Fibroblast of peridontal ligament (primary cell): ENCODE measurements around the gene PCDHB11.
"Not testable (repeated sequence)": the region's sequence is repeated elsewhere in the genome, so short reads cannot be mapped to it uniquely, and the experiment has no call there.

Experiments
- DNase-seq: peaks from one replicate; pipeline ENCODE4 v3.0.0-alpha.2; 2010; ENCODE audit errors: extremely low read depth

PCDHB11 gene

DNA sequence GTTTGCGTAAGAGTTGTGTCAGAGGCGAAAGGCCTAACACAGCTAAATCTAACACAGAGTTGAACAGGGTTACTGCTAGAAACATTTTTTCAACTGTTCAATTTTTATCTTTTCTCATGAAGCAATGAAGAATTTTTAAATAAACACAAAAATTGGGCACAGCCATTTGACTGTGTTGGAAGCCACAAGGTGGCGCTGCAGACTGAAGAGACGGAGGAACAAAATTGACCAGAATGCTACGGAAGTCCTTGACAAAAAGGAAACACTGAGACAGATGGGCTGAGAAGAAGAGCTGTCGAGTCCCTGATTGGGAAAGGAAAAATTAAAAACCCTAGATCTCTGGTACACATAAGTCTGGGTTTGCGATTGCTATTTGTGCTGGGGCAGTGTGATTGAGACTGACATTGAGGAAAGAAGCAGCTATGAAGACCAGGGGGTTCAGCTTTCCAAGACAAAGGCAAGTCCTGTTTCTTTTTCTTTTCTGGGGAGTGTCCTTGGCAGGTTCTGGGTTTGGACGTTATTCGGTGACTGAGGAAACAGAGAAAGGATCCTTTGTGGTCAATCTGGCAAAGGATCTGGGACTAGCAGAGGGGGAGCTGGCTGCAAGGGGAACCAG is 12.4 kb upstream of the PCDHB11 start, which contains the start of gene PCDHB9:
Gene PCDHB9, plus strand, starts transcription at position 265 of the 616 bp plus-strand sequence. Its CDS starts 158 bp downstream, at position 423.
- peak; percentile 6 for DNase-seq

- not testable (repeated sequence) for DNase-seq
Observed at GRCh38 chr5:141188682-141189081, 10.7 kb upstream of the PCDHB11 start.

DNA sequence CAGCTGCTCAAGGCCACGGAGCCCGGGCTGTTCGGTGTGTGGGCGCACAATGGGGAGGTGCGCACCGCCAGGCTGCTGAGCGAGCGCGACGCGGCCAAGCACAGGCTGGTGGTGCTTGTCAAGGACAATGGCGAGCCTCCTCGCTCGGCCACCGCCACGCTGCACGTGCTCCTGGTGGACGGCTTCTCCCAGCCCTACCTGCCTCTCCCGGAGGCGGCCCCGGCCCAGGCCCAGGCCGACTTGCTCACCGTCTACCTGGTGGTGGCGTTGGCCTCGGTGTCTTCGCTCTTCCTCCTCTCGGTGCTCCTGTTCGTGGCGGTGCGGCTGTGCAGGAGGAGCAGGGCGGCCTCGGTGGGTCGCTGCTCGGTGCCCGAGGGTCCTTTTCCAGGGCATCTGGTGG is 10.3 kb upstream of the PCDHB11 start:
- DNase-seq, result not testable (repeated sequence)

DNA sequence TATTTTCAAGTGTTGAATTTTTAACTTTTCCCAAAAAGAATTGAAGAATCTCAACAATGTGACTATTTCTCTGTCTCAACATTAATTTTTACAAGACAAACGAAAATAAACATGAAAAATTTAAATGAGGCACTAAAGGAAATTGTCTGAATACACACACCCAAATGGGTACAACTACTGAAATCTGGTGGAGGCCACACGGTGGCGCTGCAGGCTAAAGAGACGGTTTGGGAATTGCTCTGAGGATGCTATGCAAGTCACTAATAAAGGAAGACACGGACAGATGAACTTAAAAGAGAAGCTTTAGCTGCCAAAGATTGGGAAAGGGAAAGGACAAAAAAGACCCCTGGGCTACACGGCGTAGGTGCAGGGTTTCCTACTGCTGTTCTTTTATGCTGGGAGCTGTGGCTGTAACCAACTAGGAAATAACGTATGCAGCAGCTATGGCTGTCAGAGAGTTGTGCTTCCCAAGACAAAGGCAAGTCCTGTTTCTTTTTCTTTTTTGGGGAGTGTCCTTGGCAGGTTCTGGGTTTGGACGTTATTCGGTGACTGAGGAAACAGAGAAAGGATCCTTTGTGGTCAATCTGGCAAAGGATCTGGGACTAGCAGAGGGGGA is 7.2 kb upstream of the PCDHB11 start, which contains the start of gene PCDHB10:
Gene PCDHB10, plus strand, starts transcription at position 244 of the 616 bp plus-strand sequence. Its CDS starts 200 bp downstream, at position 444.
- DNase-seq, result peak; percentile 6

GRCh38 chr5:141194332-141194731 is 5.1 kb upstream of the PCDHB11 start:
- DNase-seq, result not testable (repeated sequence)

DNA sequence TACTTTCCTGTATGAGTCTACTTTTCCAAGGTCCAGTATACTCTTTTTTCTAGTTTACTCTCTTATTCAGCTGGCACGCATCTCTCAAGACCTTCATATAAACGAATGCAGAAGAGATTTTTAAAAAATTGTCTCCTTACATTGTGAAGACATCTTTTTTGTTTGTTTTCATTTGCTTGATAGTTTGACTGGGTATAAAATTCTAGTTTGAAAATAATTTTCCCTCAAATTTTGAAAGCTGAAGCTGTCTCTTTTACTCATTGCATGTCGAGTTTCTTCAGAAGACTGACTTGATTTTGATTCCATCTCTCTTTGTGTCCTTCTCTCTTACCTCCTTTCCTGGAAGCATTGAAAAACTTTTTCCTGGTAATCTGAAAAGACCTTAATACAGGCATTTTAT is 3.1 kb upstream of the PCDHB11 start:
- no peak for DNase-seq

GRCh38 chr5:141201126-141201525 is 1.7 kb downstream of the PCDHB11 start:
- not testable (repeated sequence) for DNase-seq

DNA sequence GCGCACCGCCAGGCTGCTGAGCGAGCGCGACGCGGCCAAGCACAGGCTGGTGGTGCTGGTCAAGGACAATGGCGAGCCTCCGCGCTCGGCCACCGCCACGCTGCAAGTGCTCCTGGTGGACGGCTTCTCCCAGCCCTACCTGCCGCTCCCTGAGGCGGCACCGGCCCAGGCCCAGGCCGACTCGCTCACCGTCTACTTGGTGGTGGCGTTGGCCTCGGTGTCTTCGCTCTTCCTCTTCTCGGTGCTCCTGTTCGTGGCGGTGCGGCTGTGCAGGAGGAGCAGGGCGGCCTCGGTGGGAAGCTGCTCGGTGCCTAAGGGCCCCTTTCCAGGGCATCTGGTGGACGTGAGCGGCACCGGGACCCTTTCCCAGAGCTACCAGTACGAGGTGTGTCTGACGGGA is 2.2 kb downstream of the PCDHB11 start:
- not testable (repeated sequence) for DNase-seq

GRCh38 chr5:141208478-141208877 is 9.1 kb downstream of the PCDHB11 start, which contains the start of gene PCDHB12:
Gene PCDHB12, plus strand, starts transcription at chr5:141208719. Its CDS starts 189 bp downstream, at chr5:141208908.
- no peak for DNase-seq

DNA sequence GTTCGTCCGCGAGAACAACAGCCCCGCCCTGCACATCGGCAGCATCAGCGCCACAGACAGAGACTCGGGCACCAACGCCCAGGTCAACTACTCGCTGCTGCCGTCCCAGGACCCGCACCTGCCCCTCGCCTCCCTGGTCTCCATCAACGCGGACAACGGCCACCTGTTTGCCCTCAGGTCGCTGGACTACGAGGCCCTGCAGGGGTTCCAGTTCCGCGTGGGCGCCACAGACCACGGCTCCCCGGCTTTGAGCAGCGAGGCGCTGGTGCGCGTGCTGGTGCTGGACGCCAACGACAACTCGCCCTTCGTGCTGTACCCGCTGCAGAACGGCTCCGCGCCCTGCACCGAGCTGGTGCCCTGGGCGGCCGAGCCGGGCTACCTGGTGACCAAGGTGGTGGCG is 10.9 kb downstream of the PCDHB11 start:
- not testable (repeated sequence) for DNase-seq

DNA sequence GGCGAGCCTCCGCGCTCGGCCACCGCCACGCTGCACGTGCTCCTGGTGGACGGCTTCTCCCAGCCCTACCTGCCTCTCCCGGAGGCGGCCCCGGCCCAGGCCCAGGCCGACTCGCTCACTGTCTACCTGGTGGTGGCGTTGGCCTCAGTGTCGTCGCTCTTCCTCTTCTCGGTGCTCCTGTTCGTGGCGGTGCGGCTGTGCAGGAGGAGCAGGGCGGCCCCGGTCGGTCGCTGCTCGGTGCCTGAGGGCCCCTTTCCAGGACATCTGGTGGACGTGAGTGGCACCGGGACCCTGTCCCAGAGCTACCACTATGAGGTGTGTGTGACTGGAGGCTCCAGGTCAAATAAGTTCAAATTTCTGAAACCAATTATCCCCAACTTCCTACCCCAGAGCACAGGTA is 11.4 kb downstream of the PCDHB11 start:
- not testable (repeated sequence) for DNase-seq

DNA sequence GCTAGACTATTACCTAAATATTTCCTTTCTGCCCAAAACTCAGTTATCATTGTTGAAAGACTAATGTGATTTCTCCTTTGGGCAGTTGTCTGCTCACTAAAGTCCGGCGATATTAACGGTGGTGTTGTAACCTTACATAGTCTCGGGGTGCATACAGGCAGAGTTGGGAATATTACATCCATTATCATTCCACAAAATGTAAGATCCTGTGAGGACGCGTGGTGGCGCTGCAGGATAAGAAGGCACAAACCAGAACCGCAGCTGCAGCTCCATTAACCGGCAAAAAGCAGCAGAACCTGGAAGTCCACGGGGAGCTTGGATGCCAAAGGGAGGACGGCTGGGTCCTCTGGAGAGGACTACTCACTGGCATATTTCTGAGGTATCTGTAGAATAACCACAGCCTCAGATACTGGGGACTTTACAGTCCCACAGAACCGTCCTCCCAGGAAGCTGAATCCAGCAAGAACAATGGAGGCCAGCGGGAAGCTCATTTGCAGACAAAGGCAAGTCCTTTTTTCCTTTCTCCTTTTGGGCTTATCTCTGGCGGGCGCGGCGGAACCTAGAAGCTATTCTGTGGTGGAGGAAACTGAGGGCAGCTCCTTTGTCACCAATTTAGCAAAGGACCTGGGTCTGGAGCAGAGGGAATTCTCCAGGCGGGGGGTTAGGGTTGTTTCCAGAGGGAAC is 14.4 kb downstream of the PCDHB11 start, which contains the start of gene PCDHB13:
Gene PCDHB13, plus strand, starts transcription at position 264 of the 684 bp plus-strand sequence. Its CDS starts 205 bp downstream, at position 469.
- DNase-seq, result not testable (repeated sequence)

GRCh38 chr5:141214583-141214982 is 15.2 kb downstream of the PCDHB11 start:
- not testable (repeated sequence) for DNase-seq

DNA sequence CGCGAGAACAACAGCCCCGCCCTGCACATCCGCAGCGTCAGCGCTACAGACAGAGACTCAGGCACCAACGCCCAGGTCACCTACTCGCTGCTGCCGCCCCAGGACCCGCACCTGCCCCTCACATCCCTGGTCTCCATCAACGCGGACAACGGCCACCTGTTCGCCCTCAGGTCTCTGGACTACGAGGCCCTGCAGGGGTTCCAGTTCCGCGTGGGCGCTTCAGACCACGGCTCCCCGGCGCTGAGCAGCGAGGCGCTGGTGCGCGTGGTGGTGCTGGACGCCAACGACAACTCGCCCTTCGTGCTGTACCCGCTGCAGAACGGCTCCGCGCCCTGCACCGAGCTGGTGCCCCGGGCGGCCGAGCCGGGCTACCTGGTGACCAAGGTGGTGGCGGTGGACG is 16.1 kb downstream of the PCDHB11 start:
- not testable (repeated sequence) for DNase-seq

- DNase-seq, result not testable (repeated sequence)
Observed at GRCh38 chr5:141216035-141216434, 16.6 kb downstream of the PCDHB11 start.

- peak; percentile 45 for DNase-seq
Observed at GRCh38 chr5:141223112-141223783, 23.8 kb downstream of the PCDHB11 start, which contains the start of gene PCDHB14. Gene PCDHB14, plus strand, starts transcription at chr5:141223343. Its CDS starts 163 bp downstream, at chr5:141223506.

DNA sequence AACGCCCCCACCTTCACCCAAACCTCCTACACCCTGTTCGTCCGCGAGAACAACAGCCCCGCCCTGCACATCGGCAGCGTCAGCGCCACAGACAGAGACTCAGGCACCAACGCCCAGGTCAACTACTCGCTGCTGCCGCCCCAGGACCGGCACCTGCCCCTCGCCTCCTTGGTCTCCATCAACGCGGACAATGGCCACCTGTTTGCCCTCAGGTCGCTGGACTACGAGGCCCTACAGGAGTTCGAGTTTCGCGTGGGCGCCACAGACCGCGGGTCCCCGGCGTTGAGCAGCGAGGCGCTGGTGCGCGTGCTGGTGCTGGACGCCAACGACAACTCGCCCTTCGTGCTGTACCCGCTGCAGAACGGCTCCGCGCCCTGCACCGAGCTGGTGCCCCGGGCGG is 25.4 kb downstream of the PCDHB11 start:
- DNase-seq, result not testable (repeated sequence)

GRCh38 chr5:141225421-141225820 is 26.0 kb downstream of the PCDHB11 start:
- not testable (repeated sequence) for DNase-seq

DNA sequence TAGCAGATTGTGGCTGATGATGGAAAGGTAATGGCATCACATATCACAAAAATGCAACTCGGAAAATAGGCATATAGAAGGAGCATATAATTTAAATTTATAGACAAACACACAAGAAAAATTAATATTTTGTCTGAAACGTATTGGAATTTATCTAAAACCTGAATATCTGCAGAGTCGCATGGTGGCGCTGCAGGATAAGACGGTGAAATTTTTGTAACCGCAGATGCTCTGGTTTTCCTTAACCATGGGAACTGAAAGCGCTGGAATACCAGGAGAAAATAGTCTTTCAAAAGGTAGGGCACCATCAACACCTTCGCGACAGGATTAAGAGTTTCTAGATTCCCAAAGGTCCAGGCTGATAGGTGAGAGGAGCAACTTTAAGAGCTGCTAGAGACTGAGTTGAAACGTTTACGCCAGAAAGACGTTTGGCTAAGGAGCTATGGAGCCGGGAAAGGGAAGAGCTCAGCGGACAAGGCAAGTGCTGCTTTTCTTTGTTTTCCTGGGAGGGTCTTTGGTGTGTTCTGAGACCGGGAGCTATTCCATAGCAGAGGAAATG is 34.8 kb downstream of the PCDHB11 start:
- DNase-seq, result peak; percentile 7

GRCh38 chr5:141235922-141236321 is 36.5 kb downstream of the PCDHB11 start:
- DNase-seq, result not testable (repeated sequence)
